Measurements from ENCODE around the gene MACROD2. TPM values are rescaled to one million over a fixed set of nuclear protein-coding genes. Genes with fewer than 3 reads are reported as not detected.
"Not testable (repeated sequence)": the region's sequence is repeated elsewhere in the genome, so short reads cannot be mapped to it uniquely, and the experiment has no call there.

The MACROD2 gene
- total RNA-seq, 1 donor from 2014 or later, result 3.5 TPM

GRCh38 chr20:14208956-14209355 is 213.6 kb downstream of the MACROD2 start:
- Histone ChIP-seq H3K36me3 (no peaks in the 10 kb centered on the region), H3K27me3 (no peaks in the 10 kb centered on the region), H3K4me3 (no peak overlapping the region), H3K4me1 (no peaks in the 10 kb centered on the region), H3K9me3 (no peaks in the 10 kb centered on the region), H3K27ac (no peak overlapping the region)
- intact Hi-C loops (cut with DNase I), result no loop called here
- TF ChIP-seq CTCF (IDR thresholded peaks at IDR 0.05), result no peak
- no peak for DNase-seq (ENCODE audit: low spot score in 2 of 2)

GRCh38 chr20:14210146-14210545 is 214.8 kb downstream of the MACROD2 start:
- H3K27ac ChIP-seq, result no peak overlapping the region
- no peaks in the 10 kb centered on the region for H3K27me3 ChIP-seq
- no peak overlapping the region for H3K4me3 ChIP-seq
- no peaks in the 10 kb centered on the region for H3K9me3 ChIP-seq
- H3K36me3 ChIP-seq, result no peaks in the 10 kb centered on the region
- intact Hi-C loops (cut with DNase I), result no loop called here
- H3K4me1 ChIP-seq, result no peaks in the 10 kb centered on the region
- DNase-seq (ENCODE audit: low spot score in 2 of 2), result no peak
- no peak for TF ChIP-seq CTCF (IDR thresholded peaks at IDR 0.05)

GRCh38 chr20:14214046-14214445 is 218.7 kb downstream of the MACROD2 start:
- no peak for TF ChIP-seq CTCF (IDR thresholded peaks at IDR 0.05)
- Histone ChIP-seq H3K4me3 (no peak overlapping the region), H3K4me1 (no peaks in the 10 kb centered on the region), H3K9me3 (no peaks in the 10 kb centered on the region), H3K27ac (no peak overlapping the region), H3K36me3 (no peaks in the 10 kb centered on the region), H3K27me3 (no peaks in the 10 kb centered on the region)
- DNase-seq (ENCODE audit: low spot score in 2 of 2), result no peak
- intact Hi-C loops (cut with DNase I), result no loop called here

- H3K4me1 ChIP-seq; intact Hi-C loops (cut with DNase I): not testable (repeated sequence)
These were observed 220.6 kb downstream of the MACROD2 start for GRCh38 chr20:14215880-14216279.

GRCh38 chr20:14219801-14220461 is 224.6 kb downstream of the MACROD2 start:
- no peak for TF ChIP-seq CTCF (IDR thresholded peaks at IDR 0.05)
- Histone ChIP-seq H3K9me3 (no peaks in the 10 kb centered on the region), H3K27ac (no peak overlapping the region), H3K4me3 (no peak overlapping the region), H3K36me3 (no peaks in the 10 kb centered on the region), H3K4me1 (no peaks in the 10 kb centered on the region), H3K27me3 (no peaks in the 10 kb centered on the region)
- no peak for DNase-seq (ENCODE audit: low spot score in 2 of 2)
- intact Hi-C loops (cut with DNase I), result no loop called here

More at GRCh38 chr20:14215880-14216279, 220.6 kb downstream of the MACROD2 start:
- H3K4me3 ChIP-seq; DNase-seq (ENCODE audit: low spot score in 2 of 2); H3K9me3 ChIP-seq; H3K27ac ChIP-seq; H3K27me3 ChIP-seq; H3K36me3 ChIP-seq: not testable (repeated sequence)

GRCh38 chr20:14220986-14221385 is 225.7 kb downstream of the MACROD2 start:
- no peak for TF ChIP-seq CTCF (IDR thresholded peaks at IDR 0.05)
- DNase-seq (ENCODE audit: low spot score in 2 of 2), result no peak
- H3K9me3 ChIP-seq, result no peaks in the 10 kb centered on the region
- H3K27ac ChIP-seq, result no peak overlapping the region
- H3K27me3 ChIP-seq, result no peaks in the 10 kb centered on the region
- intact Hi-C loops (cut with DNase I), result no loop called here
- H3K4me3 ChIP-seq, result no peak overlapping the region
- no peaks in the 10 kb centered on the region for H3K36me3 ChIP-seq
- H3K4me1 ChIP-seq, result no peaks in the 10 kb centered on the region
